ENCODE results near the gene STK40. TPM values are rescaled to one million over a fixed set of nuclear protein-coding genes. Genes with fewer than 3 reads are reported as not detected.

STK40 gene
- total and polyA plus RNA-seq, 9 donors = 22.9 to 104 (median 67.6) TPM

DNA sequence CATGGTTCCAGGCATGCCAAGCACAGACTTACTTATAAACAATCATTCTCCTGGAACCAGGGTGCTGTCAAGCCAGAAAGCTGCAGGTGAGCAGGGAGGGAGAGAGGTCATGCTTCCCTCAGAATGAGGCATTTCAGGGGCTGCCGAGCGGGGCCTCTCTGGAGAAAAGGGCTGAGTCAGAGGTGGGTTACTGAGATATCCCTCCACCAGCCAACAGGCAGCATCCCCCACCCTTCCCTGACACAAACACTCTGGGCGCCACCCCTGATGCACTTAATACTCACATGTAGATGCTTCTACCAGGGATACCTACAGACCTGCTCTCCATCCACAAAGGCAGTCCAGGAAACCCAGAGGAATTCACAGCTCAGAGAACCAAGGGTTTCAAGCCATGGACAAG, 13.1 kb downstream of the STK40 start:
- H3K4me3 ChIP-seq = no peak overlapping the region
- intact Hi-C loops (cut with DNase I) = no loop called here
- peak overlapping the region in 1 of 2 donors; percentile 70 for H3K27ac ChIP-seq
- no peak for TF ChIP-seq EP300 (IDR thresholded peaks at IDR 0.05)
- TF ChIP-seq, protein P1, sequence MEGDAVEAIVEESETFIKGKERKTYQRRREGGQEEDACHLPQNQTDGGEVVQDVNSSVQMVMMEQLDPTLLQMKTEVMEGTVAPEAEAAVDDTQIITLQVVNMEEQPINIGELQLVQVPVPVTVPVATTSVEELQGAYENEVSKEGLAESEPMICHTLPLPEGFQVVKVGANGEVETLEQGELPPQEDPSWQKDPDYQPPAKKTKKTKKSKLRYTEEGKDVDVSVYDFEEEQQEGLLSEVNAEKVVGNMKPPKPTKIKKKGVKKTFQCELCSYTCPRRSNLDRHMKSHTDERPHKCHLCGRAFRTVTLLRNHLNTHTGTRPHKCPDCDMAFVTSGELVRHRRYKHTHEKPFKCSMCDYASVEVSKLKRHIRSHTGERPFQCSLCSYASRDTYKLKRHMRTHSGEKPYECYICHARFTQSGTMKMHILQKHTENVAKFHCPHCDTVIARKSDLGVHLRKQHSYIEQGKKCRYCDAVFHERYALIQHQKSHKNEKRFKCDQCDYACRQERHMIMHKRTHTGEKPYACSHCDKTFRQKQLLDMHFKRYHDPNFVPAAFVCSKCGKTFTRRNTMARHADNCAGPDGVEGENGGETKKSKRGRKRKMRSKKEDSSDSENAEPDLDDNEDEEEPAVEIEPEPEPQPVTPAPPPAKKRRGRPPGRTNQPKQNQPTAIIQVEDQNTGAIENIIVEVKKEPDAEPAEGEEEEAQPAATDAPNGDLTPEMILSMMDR (IDR thresholded peaks at IDR 0.05) = no peak
- TF ChIP-seq POLR2A (IDR thresholded peaks at IDR 0.05) = no peak
- peaks cover 26% of the 10 kb centered on the region for H3K4me1 ChIP-seq (ENCODE audit: insufficient read depth)
- H3K9me3 ChIP-seq = no peaks in the 10 kb centered on the region
- 70 to 91% (median 84%) methylated on average over 3 of the region's 3 CpGs for WGBS, 3 donors
- H3K36me3 ChIP-seq = no peaks in the 10 kb centered on the region
- H3K27me3 ChIP-seq = no peaks in the 10 kb centered on the region
- DNase-seq = no peak

DNA sequence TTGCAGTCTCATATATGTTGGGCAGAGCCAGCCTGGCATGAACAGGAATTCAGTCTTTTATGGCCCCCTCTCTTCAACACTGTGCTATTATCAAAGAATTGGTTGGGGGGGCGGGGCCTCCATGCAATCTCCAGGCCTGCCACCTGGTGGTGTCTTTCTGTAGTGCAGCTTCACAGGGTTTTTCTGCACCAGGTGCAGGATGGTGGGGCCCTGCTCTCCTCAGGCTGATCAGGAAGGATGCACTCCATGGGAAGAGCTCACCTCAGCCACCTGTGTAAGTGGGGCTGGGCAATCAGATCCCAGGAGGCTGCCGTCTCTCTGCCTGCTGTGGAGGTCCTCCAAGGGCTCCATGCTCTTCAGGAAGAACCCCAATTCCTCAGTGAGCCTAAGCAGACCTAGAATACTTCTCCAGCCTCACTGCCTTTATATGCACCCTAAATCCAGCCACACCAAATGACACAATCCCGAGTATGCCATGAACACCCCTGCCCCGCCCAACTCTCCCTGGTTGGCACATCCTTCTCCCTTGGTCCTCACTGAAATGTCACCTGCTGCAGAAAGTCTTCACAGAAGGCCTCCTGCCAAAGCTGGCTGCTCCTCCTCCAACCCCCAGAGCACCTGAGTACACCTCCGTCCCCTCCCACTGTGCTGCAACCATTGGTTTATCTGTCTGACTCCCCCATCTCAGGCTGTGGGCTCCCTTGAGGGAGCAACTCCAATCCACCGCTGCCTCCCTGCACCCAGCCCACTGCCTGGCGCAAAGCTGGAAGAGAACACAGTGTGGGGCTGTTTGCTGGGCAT, 16.5 kb downstream of the STK40 start:
- DNase-seq = peak; percentile 64 to 84 (median 80)
- Histone ChIP-seq H3K27me3 (no peaks in the 10 kb centered on the region), H3K4me3 (no peak overlapping the region), H3K27ac (no peak overlapping the region), H3K9me3 (no peaks in the 10 kb centered on the region), H3K36me3 (no peaks in the 10 kb centered on the region), H3K4me1 (ENCODE audit: insufficient read depth) (peaks cover 23% of the 10 kb centered on the region)
- intact Hi-C loops (cut with DNase I) = loop anchor here in 2 of 4 donors (5.0 kb wide), 1 partner anchor 47 kb away; the partner anchor contains the start of gene EVA1B (in 2 of the 2)
- 63 to 70% (median 67%) methylated on average over 7 of the region's 7 CpGs for WGBS, 3 donors
- TF ChIP-seq POLR2A (IDR thresholded peaks at IDR 0.05) = no peak
- TF ChIP-seq, protein P1 (IDR thresholded peaks at IDR 0.05) = peak; percentile 85 to 90 (median 88)

DNA sequence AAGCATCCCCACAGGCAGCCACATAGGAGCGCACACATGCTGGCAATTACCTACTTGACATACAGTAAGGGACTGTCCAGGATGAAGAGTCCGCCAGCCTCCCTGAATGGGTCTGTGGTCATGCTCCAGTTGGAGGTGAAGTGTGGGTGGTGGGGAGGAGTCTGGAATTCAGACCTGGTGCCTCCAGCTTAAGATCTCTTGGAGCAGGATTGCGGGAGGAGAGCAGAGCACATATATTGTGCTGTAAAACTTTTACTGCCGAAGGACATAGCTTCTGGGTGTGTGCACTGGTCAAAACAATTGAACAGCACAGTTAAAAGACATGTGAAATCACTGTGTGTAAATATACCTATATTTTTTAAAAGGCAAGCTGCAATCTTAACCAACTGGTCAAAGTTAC, 17.9 kb downstream of the STK40 start:
- H3K27me3 ChIP-seq = no peaks in the 10 kb centered on the region
- intact Hi-C loops (cut with DNase I) = loop anchor here in 2 of 4 donors (5.0 kb wide), 1 partner anchor 45 kb away; the partner anchor contains the start of gene EVA1B (in 2 of the 2)
- no peak overlapping the region for H3K27ac ChIP-seq
- 89 to 95% (median 91%) methylated on average over 4 of the region's 4 CpGs for WGBS, 3 donors
- H3K4me1 ChIP-seq (ENCODE audit: insufficient read depth) = peaks cover 14% of the 10 kb centered on the region
- TF ChIP-seq, protein P1 (IDR thresholded peaks at IDR 0.05) = no peak
- TF ChIP-seq POLR2A (IDR thresholded peaks at IDR 0.05) = no peak
- TF ChIP-seq EP300 (IDR thresholded peaks at IDR 0.05) = no peak
- H3K4me3 ChIP-seq = no peak overlapping the region
- H3K9me3 ChIP-seq = no peaks in the 10 kb centered on the region
- DNase-seq = no peak
- no peaks in the 10 kb centered on the region for H3K36me3 ChIP-seq

DNA sequence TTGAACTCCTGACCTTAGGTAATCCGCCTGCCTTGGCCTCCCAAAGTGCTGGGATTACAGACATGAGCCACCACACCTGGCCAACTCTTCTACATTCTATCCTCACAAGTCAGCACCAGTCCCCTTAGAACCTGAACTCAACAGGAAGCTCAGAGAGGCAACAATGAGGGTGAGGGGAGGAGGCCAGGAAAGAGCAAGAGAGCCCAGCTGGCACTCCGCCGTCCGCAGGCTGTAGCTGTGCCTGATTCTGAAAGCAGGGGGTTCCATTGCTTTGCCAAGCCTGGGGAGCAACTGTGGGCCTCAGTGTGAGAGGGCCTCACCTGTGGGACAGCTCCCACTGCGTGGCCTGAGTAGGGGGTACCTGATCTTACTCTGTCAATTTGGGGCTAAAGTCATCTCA, 18.7 kb downstream of the STK40 start:
- peaks cover 14% of the 10 kb centered on the region for H3K4me1 ChIP-seq (ENCODE audit: insufficient read depth)
- H3K27ac ChIP-seq = no peak overlapping the region
- TF ChIP-seq EP300 (IDR thresholded peaks at IDR 0.05) = no peak
- TF ChIP-seq POLR2A (IDR thresholded peaks at IDR 0.05) = no peak
- TF ChIP-seq, protein P1 (IDR thresholded peaks at IDR 0.05) = no peak
- H3K36me3 ChIP-seq = no peaks in the 10 kb centered on the region
- H3K27me3 ChIP-seq = no peaks in the 10 kb centered on the region
- 80 to 91% (median 85%) methylated on average over 5 of the region's 5 CpGs for WGBS, 3 donors
- no peaks in the 10 kb centered on the region for H3K9me3 ChIP-seq
- DNase-seq = no peak
- H3K4me3 ChIP-seq = no peak overlapping the region
- intact Hi-C loops (cut with DNase I) = loop anchor here in 2 of 4 donors (5.0 kb wide), 1 partner anchor 45 kb away; the partner anchor contains the start of gene EVA1B (in 2 of the 2)
